ENCODE results near the gene PPIL6.

PPIL6 gene

GRCh38 chr6:109449064-109449794 is 8.8 kb upstream of the PPIL6 start:
- DNase-seq = no peak

- DNase-seq = no peak
Measured at GRCh38 chr6:109448615-109449014, 8.2 kb upstream of the PPIL6 start.

- DNase-seq = no peak
Measured at GRCh38 chr6:109447878-109448555, 7.6 kb upstream of the PPIL6 start.

GRCh38 chr6:109447087-109447486 is 6.7 kb upstream of the PPIL6 start:
- no peak for DNase-seq

GRCh38 chr6:109446541-109446940 is 6.1 kb upstream of the PPIL6 start:
- no peak for DNase-seq

- no peak for DNase-seq
Measured at GRCh38 chr6:109446072-109446471, 5.6 kb upstream of the PPIL6 start.

GRCh38 chr6:109445382-109445781 is 5.0 kb upstream of the PPIL6 start:
- DNase-seq = no peak

GRCh38 chr6:109443425-109443950 is 3.1 kb upstream of the PPIL6 start:
- DNase-seq = no peak

GRCh38 chr6:109442393-109442924 is 2.0 kb upstream of the PPIL6 start:
- no peak for DNase-seq

- DNase-seq = peak; percentile 44
Measured at GRCh38 chr6:109441069-109441816, 815 bp upstream of the PPIL6 start.

- no peak for DNase-seq
Measured at GRCh38 chr6:109436041-109436440, 4.4 kb downstream of the PPIL6 start.

GRCh38 chr6:109434456-109434855 is 6.0 kb downstream of the PPIL6 start:
- DNase-seq = no peak

GRCh38 chr6:109429496-109429895 is 10.9 kb downstream of the PPIL6 start:
- no peak for DNase-seq

- DNase-seq = peak; percentile 44
Measured at GRCh38 chr6:109428889-109429477, 11.4 kb downstream of the PPIL6 start.

GRCh38 chr6:109424946-109425345 is 15.5 kb downstream of the PPIL6 start:
- no peak for DNase-seq

- DNase-seq = no peak
Measured at GRCh38 chr6:109421184-109421583, 19.2 kb downstream of the PPIL6 start.

GRCh38 chr6:109420751-109421150 is 19.7 kb downstream of the PPIL6 start:
- DNase-seq = no peak

GRCh38 chr6:109417646-109418045 is 22.8 kb downstream of the PPIL6 start:
- DNase-seq = no peak

- no peak for DNase-seq
Measured at GRCh38 chr6:109411034-109411433, 29.4 kb downstream of the PPIL6 start.

- no peak for DNase-seq
Measured at GRCh38 chr6:109406196-109406595, 34.2 kb downstream of the PPIL6 start.

GRCh38 chr6:109397020-109397419 is 43.4 kb downstream of the PPIL6 start:
- DNase-seq = no peak

GRCh38 chr6:109396046-109396718 is 44.2 kb downstream of the PPIL6 start:
- DNase-seq = no peak
